KMS-11 (cell line): ENCODE measurements around the gene TAPBP.

ENCODE experiments used
- H2AFZ ChIP-seq: fragments of 200-600 bp; sonication (generic); 2 replicates; pipeline ENCODE4 v1.6.1; 2016; ENCODE audit warnings: antibody characterized with exemption, mixed run types, low read depth
- H3K27ac ChIP-seq: fragments of 200-600 bp; sonication (generic); 2 replicates; pipeline ENCODE4 v1.6.1; 2016; ENCODE audit warnings: mild to moderate bottlenecking, mixed run types
- H3K27me3 ChIP-seq: fragments of 200-600 bp; sonication (generic); 2 replicates; pipeline ENCODE4 v1.6.1; 2017; ENCODE audit warnings: mild to moderate bottlenecking, low read depth, mixed run types, moderate library complexity; ENCODE audit not compliant: insufficient read depth
- H3K36me3 ChIP-seq: fragments of 200-600 bp; sonication (generic); 2 replicates; pipeline ENCODE4 v1.6.1; 2017; ENCODE audit warnings: mild to moderate bottlenecking, mixed run types; ENCODE audit not compliant: insufficient read depth
- H3K4me1 ChIP-seq: fragments of 200-600 bp; sonication (generic); 2 replicates; pipeline ENCODE4 v1.6.1; 2016; ENCODE audit warnings: mild to moderate bottlenecking, low read depth, mixed run types; ENCODE audit not compliant: poor library complexity, severe bottlenecking
- H3K4me2 ChIP-seq: fragments of 200-600 bp; sonication (generic); 2 replicates; pipeline ENCODE4 v1.7.0; 2016; ENCODE audit warnings: mild to moderate bottlenecking, mixed run types
- H3K4me3 ChIP-seq: fragments of 200-600 bp; sonication (generic); IDR thresholded peaks from 2 replicates; pipeline ENCODE4 v1.6.1; 2017; ENCODE audit warnings: low read depth, low read length, mixed read lengths; ENCODE audit not compliant: insufficient read depth
- H3K79me2 ChIP-seq: fragments of 200-600 bp; sonication (generic); 2 replicates; pipeline ENCODE4 v1.6.1; 2016; ENCODE audit warnings: low read depth, mixed run types; ENCODE audit not compliant: insufficient read depth
- H3K9ac ChIP-seq: fragments of 200-600 bp; sonication (generic); 2 replicates; pipeline ENCODE4 v1.6.1; 2016; ENCODE audit warnings: mild to moderate bottlenecking, mixed run types
- H4K20me1 ChIP-seq: fragments of 200-600 bp; sonication (generic); 2 replicates; pipeline ENCODE4 v1.6.1; 2016; ENCODE audit warnings: mild to moderate bottlenecking, mixed run types; ENCODE audit not compliant: insufficient read depth
- TF ChIP-seq, protein P1 (sequence below): fragments of 200-600 bp; sonication (generic); conservative IDR thresholded peaks from 2 replicates; pipeline ENCODE4 v1.6.1; 2017; ENCODE audit warnings: low read depth, mild to moderate bottlenecking, antibody characterized with exemption, low read length, moderate library complexity, mixed read lengths

TAPBP gene

DNA sequence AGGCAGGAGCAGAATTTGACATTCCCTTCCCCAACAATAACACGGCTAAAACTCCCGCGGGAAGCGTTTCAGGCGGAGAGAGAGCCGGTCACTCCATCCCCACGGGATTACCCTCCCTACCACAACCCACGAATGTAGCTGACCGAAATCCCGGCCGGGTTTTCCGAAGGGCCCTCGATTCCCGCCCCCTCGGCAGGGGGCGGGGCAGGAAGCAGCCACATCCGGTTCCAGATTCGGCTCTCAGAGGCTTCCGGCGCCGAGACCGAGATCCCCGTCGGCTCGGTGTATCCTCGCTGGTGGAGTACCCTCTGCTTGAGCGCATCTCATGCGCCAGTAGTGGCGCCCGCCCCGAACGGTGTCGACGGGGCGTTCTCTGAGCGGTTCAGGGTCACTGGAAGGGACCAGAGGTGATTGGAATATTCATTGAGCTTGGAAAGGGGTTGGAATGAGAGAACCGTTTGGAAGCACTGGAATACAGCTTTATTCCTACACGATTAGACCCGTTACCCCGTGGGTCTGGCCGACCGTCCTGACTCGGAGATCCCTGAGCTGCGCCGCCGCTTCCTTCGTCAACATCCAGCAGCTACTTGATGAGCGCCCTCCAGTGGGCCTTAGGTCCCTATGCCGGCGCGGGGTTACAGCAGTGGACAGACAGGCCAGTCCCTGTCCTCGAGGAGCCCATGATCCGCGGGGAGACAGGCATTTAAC is 14.5 kb downstream of the TAPBP start:
- no peaks in the 10 kb centered on the region for H3K79me2 ChIP-seq
- no peak overlapping the region for H3K4me3 ChIP-seq
- H4K20me1 ChIP-seq = no peaks in the 10 kb centered on the region
- TF ChIP-seq, protein P1, sequence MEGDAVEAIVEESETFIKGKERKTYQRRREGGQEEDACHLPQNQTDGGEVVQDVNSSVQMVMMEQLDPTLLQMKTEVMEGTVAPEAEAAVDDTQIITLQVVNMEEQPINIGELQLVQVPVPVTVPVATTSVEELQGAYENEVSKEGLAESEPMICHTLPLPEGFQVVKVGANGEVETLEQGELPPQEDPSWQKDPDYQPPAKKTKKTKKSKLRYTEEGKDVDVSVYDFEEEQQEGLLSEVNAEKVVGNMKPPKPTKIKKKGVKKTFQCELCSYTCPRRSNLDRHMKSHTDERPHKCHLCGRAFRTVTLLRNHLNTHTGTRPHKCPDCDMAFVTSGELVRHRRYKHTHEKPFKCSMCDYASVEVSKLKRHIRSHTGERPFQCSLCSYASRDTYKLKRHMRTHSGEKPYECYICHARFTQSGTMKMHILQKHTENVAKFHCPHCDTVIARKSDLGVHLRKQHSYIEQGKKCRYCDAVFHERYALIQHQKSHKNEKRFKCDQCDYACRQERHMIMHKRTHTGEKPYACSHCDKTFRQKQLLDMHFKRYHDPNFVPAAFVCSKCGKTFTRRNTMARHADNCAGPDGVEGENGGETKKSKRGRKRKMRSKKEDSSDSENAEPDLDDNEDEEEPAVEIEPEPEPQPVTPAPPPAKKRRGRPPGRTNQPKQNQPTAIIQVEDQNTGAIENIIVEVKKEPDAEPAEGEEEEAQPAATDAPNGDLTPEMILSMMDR = peak; percentile 70
- no peaks in the 10 kb centered on the region for H3K27me3 ChIP-seq
- peak overlapping the region; percentile 78 for H3K27ac ChIP-seq
- H2AFZ ChIP-seq = peak overlapping the region; percentile 20; the same call in 1 of the 2 replicates
- H3K36me3 ChIP-seq = no peaks in the 10 kb centered on the region
- peaks cover 13% of the 10 kb centered on the region for H3K4me1 ChIP-seq
- H3K9ac ChIP-seq = peak overlapping the region; percentile 50
- peak overlapping the region; percentile 93 for H3K4me2 ChIP-seq

DNA sequence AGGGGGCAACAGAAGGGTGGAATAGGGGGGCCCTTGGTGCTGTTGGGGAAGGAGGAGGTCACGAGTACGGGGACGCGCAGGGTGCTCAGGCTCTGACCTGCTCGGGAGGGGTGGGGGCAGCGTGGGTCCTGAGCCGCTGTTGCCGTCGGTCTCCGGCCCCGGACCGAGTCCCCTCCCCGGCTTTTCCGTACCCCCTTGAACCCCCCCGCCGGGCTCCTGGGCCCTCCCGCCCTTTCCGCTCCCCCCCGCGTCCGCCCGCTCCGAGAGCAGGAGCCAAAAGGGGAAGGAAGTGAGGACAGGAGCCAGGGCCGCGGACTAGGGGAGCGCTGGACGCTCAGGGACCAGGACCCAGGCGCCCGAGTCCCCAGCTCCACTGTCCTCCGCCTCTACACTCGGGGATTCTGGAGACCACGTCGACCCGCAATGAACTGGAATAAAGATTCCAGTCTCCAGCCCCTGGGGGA is 15.1 kb downstream of the TAPBP start, which contains the start of gene RGL2:
Gene RGL2, minus strand, starts transcription at position 170 of the 464 bp plus-strand sequence. CDS start 332 bp downstream, outside the sequence.
- TF ChIP-seq, protein P1 = no peak
- H3K9ac ChIP-seq = peak within 1 kb of the TSS; percentile 50
- peak within 1 kb of the TSS; percentile 93 for H3K4me2 ChIP-seq
- H4K20me1 ChIP-seq = no peaks in the 10 kb centered on the region
- H3K27me3 ChIP-seq = no peaks in the 10 kb centered on the region
- peak within 1 kb of the TSS; percentile 20; the same call in 1 of the 2 replicates for H2AFZ ChIP-seq
- H3K4me3 ChIP-seq = no peak within 1 kb of the TSS
- no peaks in the 10 kb centered on the region for H3K36me3 ChIP-seq
- peak within 1 kb of the TSS; percentile 78 for H3K27ac ChIP-seq
- H3K79me2 ChIP-seq = no peaks in the 10 kb centered on the region
- peaks cover 13% of the 10 kb centered on the region for H3K4me1 ChIP-seq

DNA sequence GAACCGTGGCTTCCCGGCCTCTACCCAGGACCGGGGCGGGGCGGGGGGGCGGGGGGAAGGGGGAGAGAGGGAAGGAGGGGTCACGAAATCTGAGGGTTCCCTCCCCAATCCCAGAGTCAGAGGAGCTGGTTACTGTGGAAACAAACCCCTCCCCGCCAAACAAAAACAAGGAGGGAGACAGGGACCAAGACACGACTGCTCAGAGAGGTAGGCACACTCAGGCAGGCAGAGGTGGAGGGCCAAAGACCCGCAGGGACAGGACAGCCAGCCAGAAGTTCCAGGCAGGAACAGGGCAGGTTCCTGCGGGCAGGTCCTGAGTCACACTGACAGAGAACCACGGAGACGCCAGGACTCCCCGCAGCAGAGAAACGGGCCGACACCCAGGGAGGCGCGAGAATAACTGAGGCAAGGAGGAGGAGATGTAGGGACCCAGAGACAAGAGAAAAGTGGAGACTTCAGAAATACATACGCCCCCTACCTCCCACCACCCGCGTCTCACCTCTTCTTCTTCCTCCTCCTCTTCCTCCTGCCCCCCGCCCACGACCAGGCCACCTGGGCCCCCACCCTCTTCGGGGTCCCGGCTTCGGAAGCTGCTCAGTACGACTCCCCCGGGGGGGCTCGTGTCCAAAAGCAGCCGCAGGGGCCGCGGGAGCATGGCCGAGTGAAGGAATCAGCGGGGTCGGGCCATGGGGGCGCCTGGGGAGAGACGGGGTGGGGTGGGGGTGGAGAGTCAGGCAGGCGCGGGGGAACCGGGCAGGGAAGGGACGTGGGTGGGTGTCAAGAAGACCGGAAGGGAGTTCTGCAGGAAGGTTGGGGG is 15.7 kb downstream of the TAPBP start:
- peaks cover 13% of the 10 kb centered on the region for H3K4me1 ChIP-seq
- no peak overlapping the region for H3K4me3 ChIP-seq
- TF ChIP-seq, protein P1 = no peak
- H3K4me2 ChIP-seq = peak overlapping the region; percentile 93
- no peaks in the 10 kb centered on the region for H3K27me3 ChIP-seq
- H3K27ac ChIP-seq = peak overlapping the region; percentile 78
- H3K36me3 ChIP-seq = no peaks in the 10 kb centered on the region
- peak overlapping the region; percentile 20; the same call in 1 of the 2 replicates for H2AFZ ChIP-seq
- H4K20me1 ChIP-seq = no peaks in the 10 kb centered on the region
- H3K9ac ChIP-seq = peak overlapping the region; percentile 50
- H3K79me2 ChIP-seq = no peaks in the 10 kb centered on the region

DNA sequence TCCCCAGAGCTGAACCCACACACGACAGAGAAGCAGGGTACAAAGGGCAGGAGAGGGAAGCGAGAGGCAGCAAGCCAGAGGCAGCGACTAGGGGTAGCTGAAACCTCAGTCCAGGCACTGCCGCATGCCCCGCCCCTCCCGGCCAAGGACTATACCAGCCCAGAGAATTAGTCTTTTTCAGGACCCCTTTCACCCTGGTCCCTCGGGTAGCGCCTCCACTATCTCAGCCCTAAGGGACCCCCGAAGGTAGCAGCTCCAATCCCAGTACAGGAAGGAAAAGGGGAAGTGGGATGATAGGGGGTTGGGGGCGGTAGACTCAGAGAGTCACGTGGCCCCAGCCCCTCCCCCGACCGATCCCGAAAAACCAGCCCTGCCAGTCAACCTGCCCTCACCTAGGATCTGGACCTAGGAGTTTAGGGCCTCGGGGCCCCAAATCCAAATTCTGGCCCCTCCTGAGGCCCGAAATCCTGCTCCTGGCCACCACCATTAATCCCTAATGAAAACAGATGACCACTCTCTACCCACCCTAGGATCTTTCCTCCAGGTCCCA is 16.4 kb downstream of the TAPBP start:
- no peak overlapping the region; the same call in 1 of the 2 replicates for H3K27ac ChIP-seq
- peak overlapping the region; percentile 68 for H3K4me2 ChIP-seq

More for the DNA sequence above, 16.4 kb downstream of the TAPBP start:
- TF ChIP-seq, protein P1 = no peak
- H3K4me3 ChIP-seq = no peak overlapping the region
- peaks cover 13% of the 10 kb centered on the region for H3K4me1 ChIP-seq
- H3K79me2 ChIP-seq = no peaks in the 10 kb centered on the region
- no peak overlapping the region for H2AFZ ChIP-seq
- H3K36me3 ChIP-seq = no peaks in the 10 kb centered on the region
- no peaks in the 10 kb centered on the region for H3K27me3 ChIP-seq
- no peak overlapping the region; the same call in 1 of the 2 replicates for H3K9ac ChIP-seq
- H4K20me1 ChIP-seq = no peaks in the 10 kb centered on the region
